Astrocyte (in vitro differentiated cells and primary cell): Measurements from ENCODE around the gene PRMT2.

ENCODE experiments used
- CTCF ChIP-seq: IDR thresholded peaks from 2 replicates; pipeline ENCODE4 v1.5.1; 2011; ENCODE audit warnings: low read depth, mild to moderate bottlenecking, inconsistent platforms, low read length, moderate library complexity; ENCODE audit not compliant: insufficient read depth
- EZH2 ChIP-seq: IDR thresholded peaks from 2 replicates; pipeline ENCODE4 v1.6.1; 2012; ENCODE audit warnings: mild to moderate bottlenecking, low read length, inconsistent platforms; ENCODE audit not compliant: insufficient read depth

DNA sequence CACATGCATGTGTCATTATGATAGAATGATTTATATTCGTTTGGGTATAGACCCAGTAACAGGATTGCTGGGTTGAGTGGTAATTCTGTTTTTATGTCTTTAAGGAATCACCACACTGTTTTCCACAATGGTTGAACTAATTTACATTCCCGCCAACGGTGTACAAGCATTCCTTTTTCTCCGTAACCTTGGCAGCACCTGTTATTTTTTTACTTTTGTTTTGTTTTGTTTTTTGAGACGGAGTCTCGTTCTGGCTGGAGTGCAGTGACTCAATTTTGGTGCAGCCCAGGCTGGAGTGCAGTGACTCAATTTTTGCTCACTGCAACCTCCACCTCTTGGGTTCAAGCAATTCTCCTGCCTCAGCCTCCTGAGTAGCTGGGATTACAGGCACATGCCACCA lies 22.1 kb upstream of the PRMT2 start:
- TF ChIP-seq CTCF (no peak), EZH2 (no peak)
